Glomerular endothelial cell (primary cell): ENCODE measurements around the gene EBF4. TPM values are rescaled to one million over a fixed set of nuclear protein-coding genes. Genes with fewer than 3 reads are reported as not detected.

Experiments
- DNase-seq: peaks from one replicate; pipeline ENCODE4 v3.0.0-alpha.2; 2011; ENCODE audit warnings: low read depth, low spot score; ENCODE audit errors: extremely low read depth
- total RNA-seq: library from RNA; depleted of rRNA; stranded (reverse); fragments of >200 nt; gene quantifications from 2 replicates; pipeline ENCODE4 v1.2.3, GENCODE V29; 2015

Gene EBF4
- 2.3 and 4.1 TPM in 2 replicates for total RNA-seq

- no peak for DNase-seq
Observed at GRCh38 chr20:2692036-2692885, at the start of gene EBF4. EBF4 (plus strand) TSS chr20:2692780; CDS start chr20:2693646, 866 bp downstream.

- no peak for DNase-seq
Observed at GRCh38 chr20:2643708-2644107, 48.9 kb upstream of the EBF4 start.

- DNase-seq: no peak
Observed at GRCh38 chr20:2651772-2652723, 40.5 kb upstream of the EBF4 start, which contains the start of gene NOP56. NOP56 (plus strand) TSS chr20:2652632; CDS start chr20:2652661, 29 bp downstream.

- DNase-seq: no peak
Observed at GRCh38 chr20:2652724-2653555, 39.6 kb upstream of the EBF4 start.

- DNase-seq: no peak
Observed at GRCh38 chr20:2653556-2654383, 38.8 kb upstream of the EBF4 start.

GRCh38 chr20:2654384-2654822 is 38.2 kb upstream of the EBF4 start:
- DNase-seq: no peak

GRCh38 chr20:2654831-2655230 is 37.7 kb upstream of the EBF4 start:
- DNase-seq: no peak

GRCh38 chr20:2655331-2656116 is 37.1 kb upstream of the EBF4 start:
- DNase-seq: no peak

GRCh38 chr20:2656471-2657117 is 36.0 kb upstream of the EBF4 start:
- DNase-seq: no peak

- no peak for DNase-seq
Observed at GRCh38 chr20:2657241-2657640, 35.3 kb upstream of the EBF4 start.

- no peak for DNase-seq
Observed at GRCh38 chr20:2657674-2658073, 34.9 kb upstream of the EBF4 start.

GRCh38 chr20:2658414-2659354 is 33.9 kb upstream of the EBF4 start:
- no peak for DNase-seq

GRCh38 chr20:2659547-2659946 is 33.0 kb upstream of the EBF4 start:
- no peak for DNase-seq

- no peak for DNase-seq
Observed at GRCh38 chr20:2663364-2663886, 29.2 kb upstream of the EBF4 start.

GRCh38 chr20:2663887-2664719 is 28.5 kb upstream of the EBF4 start, which contains the start of gene IDH3B:
IDH3B (minus strand) TSS chr20:2664216; CDS start chr20:2664188, 28 bp downstream.
- DNase-seq: peak; percentile 65

- no peak for DNase-seq
Observed at GRCh38 chr20:2671977-2672376, 20.6 kb upstream of the EBF4 start.
